Left lung (tissue), 10 donors: ENCODE measurements around the gene COL1A2. TPM values are rescaled to one million over a fixed set of nuclear protein-coding genes. Genes with fewer than 3 reads are reported as not detected.

ENCODE experiments used
- ATAC-seq: fragments of 200-7000 bp; cut with Tn5 transposase; one replicate; pipeline ENCODE4 v1.9.1; 2020; ENCODE audit warnings: moderate library complexity
- DNase-seq, 4 donors: peaks; one replicate each; pipeline ENCODE4 v3.0.0-alpha.2; 2013 to 2020
- H3K27ac ChIP-seq, 2 donors: fragments of 200-600 bp; sonication (generic) in 1 of 2; one replicate each; pipeline versions ENCODE4 v1.5.0 to v1.8.0; 2020 to 2021
- H3K27me3 ChIP-seq, 2 donors: fragments of 200-600 bp; sonication (generic) in 1 of 2; one replicate each; pipeline versions ENCODE4 v1.5.0 to v1.8.0; 2020 to 2021
- H3K36me3 ChIP-seq, 2 donors: fragments of 200-600 bp; sonication (generic) in 1 of 2; one replicate each; pipeline versions ENCODE4 v1.5.0 to v1.8.0; 2020 to 2021
- H3K4me1 ChIP-seq, 2 donors: fragments of 200-600 bp; one replicate each; pipeline ENCODE4 v1.8.0; 2021
- H3K4me3 ChIP-seq, 2 donors: fragments of 200-600 bp; sonication (generic) in 1 of 2; one replicate each; pipeline versions ENCODE4 v1.5.0 to v1.8.0; 2020 to 2021; ENCODE audit warnings: mild to moderate bottlenecking in 1 of 2
- H3K9me3 ChIP-seq, 2 donors: fragments of 200-600 bp; sonication (generic) in 1 of 2; one replicate each; pipeline versions ENCODE4 v1.5.0 to v1.8.0; 2020 to 2021
- CTCF ChIP-seq, 2 donors: fragments of 200-600 bp; sonication (generic) in 1 of 2; IDR thresholded peaks; one replicate each; pipeline versions ENCODE4 v1.5.0 to v1.8.0; 2021; ENCODE audit warnings: antibody characterized with exemption in 2 of 2
- intact Hi-C, 2 donors: fragments of 100-400 bp; cut with DNase I; formaldehyde crosslinking; loops; one replicate each; pipeline versions ENCODE4 v1.11.2 to v1.14.2; 2022
- polyA plus RNA-seq, 6 donors: library from polyadenylated mRNA; unstranded; fragments of 120-200 nt; gene quantifications; one replicate each; pipeline ENCODE4 v1.2.1, GENCODE V29; 2013; ENCODE audit not compliant: insufficient read length in 6 of 6
- total RNA-seq, 2 donors: library from RNA; stranded (reverse); fragmentation: NEBNext Ultra II Directional; extraction: Animal tissue kit (Norgen Biotek cat#: 25700); gene quantifications; one replicate each; pipeline ENCODE4 v1.2.1, GENCODE V29; 2021
- donor health status: DM: no; HTN: yes; CAD: no.
- donor health status: DM: no; HTN: no; CAD: no.

Gene COL1A2
- total and polyA plus RNA-seq, 8 donors = 859 to 3,050 (median 1,195) TPM

GRCh38 chr7:94392393-94392786, 2.3 kb upstream of the COL1A2 start:
- Histone ChIP-seq H3K27ac (peak overlapping the region in 1 of 2 donors; percentile 91), H3K4me3 (no peak overlapping the region), H3K9me3 (no peaks in the 10 kb centered on the region), H3K4me1 (peaks cover 0 to 4% of the 10 kb centered on the region in 2 donors), H3K27me3 (peaks cover 0 to 25% of the 10 kb centered on the region in 2 donors), H3K36me3 (no peaks in the 10 kb centered on the region)
- DNase-seq = no peak
- intact Hi-C loops = no loop called here
- ATAC-seq = no peak
- no peak for TF ChIP-seq CTCF (IDR thresholded peaks at IDR 0.05)

- Histone ChIP-seq H3K27me3 (peaks cover 0 to 25% of the 10 kb centered on the region in 2 donors), H3K4me3 (peak overlapping the region; percentile 12 to 38), H3K9me3 (no peaks in the 10 kb centered on the region), H3K27ac (peak overlapping the region; percentile 62 to 91), H3K36me3 (no peaks in the 10 kb centered on the region), H3K4me1 (peaks cover 0 to 4% of the 10 kb centered on the region in 2 donors)
- no peak for ATAC-seq
- no peak for TF ChIP-seq CTCF (IDR thresholded peaks at IDR 0.05)
- intact Hi-C loops = no loop called here
- peak in 1 of 4 donors; percentile 55 for DNase-seq
These were observed 1.2 kb upstream of the COL1A2 start for GRCh38 chr7:94393246-94394108.

DNA sequence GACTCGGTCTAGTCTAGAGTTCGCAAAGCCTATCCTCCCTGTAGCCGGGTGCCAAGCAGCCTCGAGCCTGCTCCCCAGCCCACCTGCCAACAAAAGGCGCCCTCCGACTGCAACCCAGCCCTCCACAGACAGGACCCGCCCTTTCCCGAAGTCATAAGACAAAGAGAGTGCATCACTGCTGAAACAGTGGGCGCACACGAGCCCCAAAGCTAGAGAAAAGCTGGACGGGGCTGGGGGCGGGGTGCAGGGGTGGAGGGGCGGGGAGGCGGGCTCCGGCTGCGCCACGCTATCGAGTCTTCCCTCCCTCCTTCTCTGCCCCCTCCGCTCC, 622 bp upstream of the COL1A2 start:
- Histone ChIP-seq H3K4me3 (peak overlapping the region; percentile 12 to 38), H3K36me3 (no peaks in the 10 kb centered on the region)
- intact Hi-C loops = no loop called here

GRCh38 chr7:94395141-94396036, 694 bp downstream of the COL1A2 start:
- H3K4me3 ChIP-seq = peak overlapping the region; percentile 31 to 38
- peaks cover 0 to 4% of the 10 kb centered on the region in 2 donors for H3K4me1 ChIP-seq
- ATAC-seq (peak; percentile 80), DNase-seq (peak in 2 of 4 donors; percentile 85 to 91)
- TF ChIP-seq CTCF (IDR thresholded peaks at IDR 0.05) = peak; percentile 56 to 67
- H3K9me3 ChIP-seq = no peaks in the 10 kb centered on the region
- intact Hi-C loops = loop anchor here in 1 of 2 donors (5.0 kb wide), 1 partner anchor 98 kb away; no protein-coding TSS in a partner anchor
- H3K27me3 ChIP-seq = peaks cover 0 to 28% of the 10 kb centered on the region in 2 donors
- H3K36me3 ChIP-seq = no peaks in the 10 kb centered on the region
- H3K27ac ChIP-seq = peak overlapping the region; percentile 63 to 91

More for the DNA sequence above, 622 bp upstream of the COL1A2 start:
- ATAC-seq (no peak), DNase-seq (peak in 1 of 4 donors; percentile 64)
- Histone ChIP-seq H3K4me1 (peaks cover 0 to 4% of the 10 kb centered on the region in 2 donors), H3K27ac (peak overlapping the region; percentile 62 to 91), H3K9me3 (no peaks in the 10 kb centered on the region), H3K27me3 (peaks cover 0 to 25% of the 10 kb centered on the region in 2 donors)
- no peak for TF ChIP-seq CTCF (IDR thresholded peaks at IDR 0.05)
